GM21447 (cell line): Measurements from ENCODE around the gene ESRRA.

Source experiments
- ATAC-seq: cut with Tn5 transposase; IDR thresholded peaks from one replicate; pipeline ENCODE4 v1.9.1; 2021; ENCODE audit not compliant: unreplicated experiment

ESRRA gene

GRCh38 chr11:64348383-64349024 is 43.2 kb downstream of the ESRRA start:
- no peak for ATAC-seq

- ATAC-seq, result no peak
Observed at GRCh38 chr11:64349025-64349387, 43.7 kb downstream of the ESRRA start.

- no peak for ATAC-seq
Observed at GRCh38 chr11:64349404-64349803, 44.1 kb downstream of the ESRRA start.

- no peak for ATAC-seq
Observed at GRCh38 chr11:64351136-64351631, 45.9 kb downstream of the ESRRA start.

- no peak for ATAC-seq
Observed at GRCh38 chr11:64352099-64352994, 47.0 kb downstream of the ESRRA start.

GRCh38 chr11:64352995-64353714 is 47.8 kb downstream of the ESRRA start:
- no peak for ATAC-seq

- ATAC-seq, result no peak
Observed at GRCh38 chr11:64353715-64354506, 48.6 kb downstream of the ESRRA start.

GRCh38 chr11:64355078-64355940 is 50.0 kb downstream of the ESRRA start:
- ATAC-seq, result no peak

GRCh38 chr11:64356498-64357411 is 51.4 kb downstream of the ESRRA start:
- ATAC-seq, result no peak

- ATAC-seq, result no peak
Observed at GRCh38 chr11:64357446-64357845, 52.1 kb downstream of the ESRRA start.

- ATAC-seq, result no peak
Observed at GRCh38 chr11:64357904-64358535, 52.7 kb downstream of the ESRRA start.

- no peak for ATAC-seq
Observed at GRCh38 chr11:64358536-64358906, 53.2 kb downstream of the ESRRA start.

GRCh38 chr11:64358907-64359711 is 53.8 kb downstream of the ESRRA start, which contains the start of gene RPS6KA4:
TSS of gene RPS6KA4 (plus strand) at chr11:64359162. CDS start at chr11:64359236, 74 bp downstream.
- peak; percentile 54 for ATAC-seq

GRCh38 chr11:64359712-64360445 is 54.6 kb downstream of the ESRRA start:
- ATAC-seq, result no peak

GRCh38 chr11:64360448-64360921 is 55.2 kb downstream of the ESRRA start:
- ATAC-seq, result no peak

- no peak for ATAC-seq
Observed at GRCh38 chr11:64361659-64362058, 56.3 kb downstream of the ESRRA start.

- no peak for ATAC-seq
Observed at GRCh38 chr11:64362339-64362738, 57.0 kb downstream of the ESRRA start.
